ENCODE results near the gene PRDM16.

- no peak for TF ChIP-seq CTCF (IDR thresholded peaks at IDR 0.05)
- TF ChIP-seq EP300 (IDR thresholded peaks at IDR 0.05) = no peak
- TF ChIP-seq POLR2A (IDR thresholded peaks at IDR 0.05) = no peak
Measured at GRCh38 chr1:3452866-3453175, 383.8 kb downstream of the PRDM16 start.
